DMS 273 (cell line): ENCODE data around the gene DNPH1.

ENCODE experiments used
- DNase-seq: peaks from one replicate; lab custom pipeline; 2025; ENCODE audit not compliant: unreplicated experiment; lab: John Stamatoyannopoulos, UW

Gene DNPH1

GRCh38 chr6:43228951-43229802 is at the start of gene DNPH1:
Gene DNPH1, minus strand, starts transcription at chr6:43229481. Its CDS starts 25 bp downstream, at chr6:43229456.
- peak; percentile 89 for DNase-seq

- DNase-seq: no peak
These were observed 49.3 kb upstream of the DNPH1 start for GRCh38 chr6:43278524-43279078.

GRCh38 chr6:43277643-43278523 is 48.6 kb upstream of the DNPH1 start:
- no peak for DNase-seq

- no peak for DNase-seq
These were observed 48.0 kb upstream of the DNPH1 start for GRCh38 chr6:43277306-43277642.

- no peak for DNase-seq
These were observed 47.5 kb upstream of the DNPH1 start for GRCh38 chr6:43276577-43277305.

- no peak for DNase-seq
These were observed 46.7 kb upstream of the DNPH1 start for GRCh38 chr6:43275801-43276576.

GRCh38 chr6:43274916-43275597 is 45.8 kb upstream of the DNPH1 start:
- peak; percentile 37 for DNase-seq

GRCh38 chr6:43274127-43274915 is 45.0 kb upstream of the DNPH1 start:
- no peak for DNase-seq

- no peak for DNase-seq
These were observed 44.4 kb upstream of the DNPH1 start for GRCh38 chr6:43273707-43274106.

- DNase-seq: no peak
These were observed 42.7 kb upstream of the DNPH1 start for GRCh38 chr6:43271944-43272343.

GRCh38 chr6:43271103-43271815 is 42.0 kb upstream of the DNPH1 start:
- no peak for DNase-seq

GRCh38 chr6:43269273-43270007 is 40.2 kb upstream of the DNPH1 start:
- no peak for DNase-seq

- no peak for DNase-seq
These were observed 39.5 kb upstream of the DNPH1 start for GRCh38 chr6:43268782-43269272.

GRCh38 chr6:43268355-43268700 is 39.0 kb upstream of the DNPH1 start:
- no peak for DNase-seq

- no peak for DNase-seq
These were observed 38.5 kb upstream of the DNPH1 start for GRCh38 chr6:43267619-43268354.

GRCh38 chr6:43265564-43265963 is 36.3 kb upstream of the DNPH1 start:
- no peak for DNase-seq

GRCh38 chr6:43264599-43265145 is 35.4 kb upstream of the DNPH1 start:
- DNase-seq: no peak
